ENCODE results near the gene CACNA2D1.
A peak's percentile ranks its signal among the peaks of the same experiment; 100 is the strongest.

Gene CACNA2D1

DNA sequence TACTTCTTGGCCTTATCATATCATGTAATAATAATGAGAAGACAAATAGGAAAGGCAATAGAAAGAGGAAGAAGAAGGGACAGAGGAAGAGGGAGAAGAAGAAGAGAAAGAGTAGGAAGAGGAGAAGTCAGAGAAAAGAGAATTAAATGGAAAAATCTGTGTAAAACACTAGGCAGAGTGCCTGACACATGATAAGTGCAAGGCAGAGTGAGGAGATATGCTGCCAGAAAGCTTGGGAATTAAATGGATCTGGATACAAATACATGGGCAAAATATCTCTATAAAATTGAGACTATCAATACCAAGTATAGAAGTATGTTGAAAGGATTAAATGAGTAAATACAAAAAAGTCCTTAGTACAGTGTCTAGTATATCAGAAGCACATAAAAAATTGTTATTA is 124.8 kb downstream of the CACNA2D1 start:
- Histone ChIP-seq H3K4me1 (ENCODE audit: control insufficient read depth, insufficient read depth, low read length) (peaks cover 40% of the 10 kb centered on the region), H3K4me3 (ENCODE audit: low read depth, low read length) (no peak overlapping the region), H3K36me3 (ENCODE audit: control insufficient read depth, insufficient read depth, low read length) (no peaks in the 10 kb centered on the region), H3K9ac (ENCODE audit: low read depth, low read length) (no peak overlapping the region), H3K27me3 (ENCODE audit: control insufficient read depth, insufficient read depth, low read length) (no peaks in the 10 kb centered on the region), H3K9me3 (ENCODE audit: control insufficient read depth, insufficient read depth, low read length) (no peaks in the 10 kb centered on the region), H3K27ac (ENCODE audit: low read depth, low read length) (no peak overlapping the region)

DNA sequence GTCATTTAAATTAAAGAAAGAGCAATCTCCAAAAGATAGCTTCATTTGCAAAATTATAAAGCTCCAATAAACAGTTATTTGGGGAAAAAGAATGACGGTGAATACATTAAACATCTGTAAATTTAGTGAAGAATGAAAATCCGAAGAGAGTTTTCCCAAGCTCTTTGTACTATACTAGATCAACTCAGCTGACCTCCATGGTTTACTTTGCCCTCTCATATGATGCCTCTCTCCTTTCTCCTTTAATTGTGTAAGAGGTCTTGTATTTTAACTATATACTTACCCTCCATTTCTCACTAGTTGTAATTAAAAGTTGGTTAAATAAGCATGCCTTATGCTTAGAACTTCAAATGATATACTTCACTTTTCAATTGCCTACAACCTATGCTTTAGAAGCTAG is 125.8 kb downstream of the CACNA2D1 start:
- H3K36me3 ChIP-seq (ENCODE audit: control insufficient read depth, insufficient read depth, low read length) = no peaks in the 10 kb centered on the region
- H3K27ac ChIP-seq (ENCODE audit: low read depth, low read length) = peak overlapping the region; percentile 32
- peaks cover 51% of the 10 kb centered on the region for H3K4me1 ChIP-seq (ENCODE audit: control insufficient read depth, insufficient read depth, low read length)
- no peaks in the 10 kb centered on the region for H3K9me3 ChIP-seq (ENCODE audit: control insufficient read depth, insufficient read depth, low read length)
- no peaks in the 10 kb centered on the region for H3K27me3 ChIP-seq (ENCODE audit: control insufficient read depth, insufficient read depth, low read length)
- H3K4me3 ChIP-seq (ENCODE audit: low read depth, low read length) = no peak overlapping the region
- H3K9ac ChIP-seq (ENCODE audit: low read depth, low read length) = no peak overlapping the region

DNA sequence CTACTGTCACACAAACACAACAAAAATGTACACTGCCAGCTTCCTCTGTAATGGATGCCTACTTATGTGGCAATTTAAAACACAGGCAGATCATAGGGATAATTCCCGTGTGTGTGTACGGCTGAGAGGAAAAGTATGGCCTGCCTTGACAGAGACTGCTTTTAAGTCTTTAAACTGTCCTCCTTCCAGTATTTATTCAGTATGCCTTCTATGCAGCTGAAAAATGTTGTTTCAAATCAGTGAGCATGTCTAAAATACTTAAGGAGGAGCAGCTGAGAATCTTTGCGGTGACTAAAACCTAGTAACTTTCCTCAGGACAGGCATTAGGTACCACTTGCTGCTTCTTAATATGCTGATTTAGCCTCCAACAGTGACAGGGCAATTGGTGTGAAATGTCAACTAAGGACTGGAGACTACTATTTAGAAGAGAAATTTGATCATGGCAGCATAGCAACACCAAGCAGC is 126.3 kb downstream of the CACNA2D1 start:
- Histone ChIP-seq H3K27me3 (ENCODE audit: control insufficient read depth, insufficient read depth, low read length) (no peaks in the 10 kb centered on the region), H3K9ac (ENCODE audit: low read depth, low read length) (no peak overlapping the region), H3K4me3 (ENCODE audit: low read depth, low read length) (no peak overlapping the region), H3K27ac (ENCODE audit: low read depth, low read length) (peak overlapping the region; percentile 32), H3K9me3 (ENCODE audit: control insufficient read depth, insufficient read depth, low read length) (no peaks in the 10 kb centered on the region), H3K36me3 (ENCODE audit: control insufficient read depth, insufficient read depth, low read length) (no peaks in the 10 kb centered on the region), H3K4me1 (ENCODE audit: control insufficient read depth, insufficient read depth, low read length) (peaks cover 52% of the 10 kb centered on the region)

DNA sequence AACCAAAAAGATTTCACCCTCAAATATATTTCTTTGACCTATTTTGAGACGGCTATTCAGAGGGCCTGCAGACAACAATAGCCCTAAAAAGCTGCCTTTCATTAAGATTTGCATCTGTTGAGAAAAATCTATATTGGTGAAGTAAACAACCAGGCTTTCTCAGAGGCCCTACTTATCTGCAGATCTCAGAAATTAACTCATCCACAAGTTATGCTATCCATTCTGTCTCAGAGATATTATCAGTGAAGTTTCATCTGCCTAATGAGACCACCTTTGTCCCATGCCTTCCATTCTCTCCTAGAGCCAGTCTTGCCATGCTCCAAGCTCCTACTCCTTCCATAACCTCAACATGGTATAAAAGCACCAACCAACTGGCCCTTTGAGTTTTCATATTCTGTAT is 130.3 kb downstream of the CACNA2D1 start:
- no peak overlapping the region for H3K4me3 ChIP-seq (ENCODE audit: low read depth, low read length)
- no peaks in the 10 kb centered on the region for H3K27me3 ChIP-seq (ENCODE audit: control insufficient read depth, insufficient read depth, low read length)
- H3K36me3 ChIP-seq (ENCODE audit: control insufficient read depth, insufficient read depth, low read length) = no peaks in the 10 kb centered on the region
- no peak overlapping the region for H3K9ac ChIP-seq (ENCODE audit: low read depth, low read length)
- H3K4me1 ChIP-seq (ENCODE audit: control insufficient read depth, insufficient read depth, low read length) = peaks cover 68% of the 10 kb centered on the region
- H3K27ac ChIP-seq (ENCODE audit: low read depth, low read length) = peak overlapping the region; percentile 84
- no peaks in the 10 kb centered on the region for H3K9me3 ChIP-seq (ENCODE audit: control insufficient read depth, insufficient read depth, low read length)

DNA sequence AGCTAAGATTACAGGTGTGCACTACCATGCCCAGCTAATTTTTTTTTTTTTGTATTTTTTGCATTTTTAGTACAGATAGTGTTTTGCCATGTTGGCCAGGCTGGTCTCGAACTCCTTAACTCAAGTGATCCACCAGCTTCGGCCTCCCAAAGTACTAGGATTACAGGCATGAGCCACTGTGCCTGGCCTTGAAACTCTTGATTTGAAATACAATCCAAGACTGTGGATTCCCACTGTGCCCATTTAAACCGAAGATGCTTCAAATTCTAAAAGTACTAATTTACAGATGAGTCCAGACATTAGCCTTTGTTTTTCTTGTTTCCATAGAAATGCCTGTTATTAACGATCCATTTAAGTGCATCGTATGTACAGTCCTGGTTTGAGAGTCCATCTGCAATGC is 130.9 kb downstream of the CACNA2D1 start:
- Histone ChIP-seq H3K4me3 (ENCODE audit: low read depth, low read length) (no peak overlapping the region), H3K27ac (ENCODE audit: low read depth, low read length) (peak overlapping the region; percentile 84), H3K36me3 (ENCODE audit: control insufficient read depth, insufficient read depth, low read length) (no peaks in the 10 kb centered on the region), H3K9me3 (ENCODE audit: control insufficient read depth, insufficient read depth, low read length) (no peaks in the 10 kb centered on the region), H3K4me1 (ENCODE audit: control insufficient read depth, insufficient read depth, low read length) (peaks cover 68% of the 10 kb centered on the region), H3K27me3 (ENCODE audit: control insufficient read depth, insufficient read depth, low read length) (no peaks in the 10 kb centered on the region), H3K9ac (ENCODE audit: low read depth, low read length) (no peak overlapping the region)

DNA sequence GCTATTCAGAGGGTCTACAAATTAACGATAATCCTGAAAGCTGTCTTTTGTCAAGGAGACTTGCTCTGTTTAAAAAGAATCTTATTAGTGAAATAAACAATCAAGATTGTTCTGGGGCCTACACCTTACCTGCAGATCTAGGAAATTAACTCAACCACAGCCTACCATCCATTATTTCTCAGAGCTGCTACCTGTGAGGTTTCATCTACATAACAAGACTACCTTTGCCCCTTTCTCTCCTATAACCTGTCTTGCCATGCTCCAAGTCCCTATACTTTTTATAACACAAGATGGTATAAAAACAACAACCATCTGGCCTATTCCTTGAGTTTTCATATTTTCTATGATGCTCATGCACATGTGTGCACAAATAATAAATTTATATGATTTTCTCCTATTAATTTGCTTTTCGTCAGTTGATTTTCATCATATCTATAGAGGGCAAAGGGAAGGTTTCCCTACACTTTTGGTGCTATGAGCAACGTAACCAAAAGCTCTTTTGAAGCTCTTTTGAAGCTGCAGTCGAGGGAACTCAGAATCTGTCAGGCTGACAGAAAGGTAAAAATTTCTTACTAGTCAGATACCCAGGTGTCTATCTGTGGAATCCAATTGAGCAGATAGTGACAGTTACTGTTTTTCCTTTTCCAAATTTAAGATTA is 138.1 kb downstream of the CACNA2D1 start:
- no peaks in the 10 kb centered on the region for H3K27me3 ChIP-seq (ENCODE audit: control insufficient read depth, insufficient read depth, low read length)
- H3K4me1 ChIP-seq (ENCODE audit: control insufficient read depth, insufficient read depth, low read length) = peaks cover 43% of the 10 kb centered on the region
- H3K4me3 ChIP-seq (ENCODE audit: low read depth, low read length) = no peak overlapping the region
- peak overlapping the region; percentile 16 for H3K27ac ChIP-seq (ENCODE audit: low read depth, low read length)
- no peak overlapping the region for H3K9ac ChIP-seq (ENCODE audit: low read depth, low read length)
- no peaks in the 10 kb centered on the region for H3K36me3 ChIP-seq (ENCODE audit: control insufficient read depth, insufficient read depth, low read length)
- no peaks in the 10 kb centered on the region for H3K9me3 ChIP-seq (ENCODE audit: control insufficient read depth, insufficient read depth, low read length)

DNA sequence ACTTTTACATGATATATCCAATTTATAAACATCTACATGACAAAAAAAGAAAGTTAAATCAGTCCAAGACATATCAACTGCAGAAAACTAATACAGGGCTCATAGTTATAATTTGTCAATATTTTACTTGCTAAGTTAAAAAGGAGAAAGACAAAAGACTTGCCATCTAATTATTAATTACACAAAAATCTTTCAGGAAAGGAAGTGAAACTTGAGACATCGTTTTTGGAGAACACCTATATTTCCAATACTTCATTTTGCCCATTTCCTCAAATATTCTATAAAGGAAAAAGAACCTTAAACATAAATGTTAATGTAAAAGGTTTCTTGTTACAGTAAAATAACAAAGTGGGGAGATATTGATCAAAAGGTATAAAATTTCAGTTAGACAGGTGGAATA is 148.7 kb downstream of the CACNA2D1 start:
- H3K4me3 ChIP-seq (ENCODE audit: low read depth, low read length) = no peak overlapping the region
- no peaks in the 10 kb centered on the region for H3K27me3 ChIP-seq (ENCODE audit: control insufficient read depth, insufficient read depth, low read length)
- no peak overlapping the region for H3K9ac ChIP-seq (ENCODE audit: low read depth, low read length)
- no peaks in the 10 kb centered on the region for H3K9me3 ChIP-seq (ENCODE audit: control insufficient read depth, insufficient read depth, low read length)
- H3K27ac ChIP-seq (ENCODE audit: low read depth, low read length) = no peak overlapping the region
- H3K4me1 ChIP-seq (ENCODE audit: control insufficient read depth, insufficient read depth, low read length) = peaks cover 8% of the 10 kb centered on the region
- H3K36me3 ChIP-seq (ENCODE audit: control insufficient read depth, insufficient read depth, low read length) = no peaks in the 10 kb centered on the region

DNA sequence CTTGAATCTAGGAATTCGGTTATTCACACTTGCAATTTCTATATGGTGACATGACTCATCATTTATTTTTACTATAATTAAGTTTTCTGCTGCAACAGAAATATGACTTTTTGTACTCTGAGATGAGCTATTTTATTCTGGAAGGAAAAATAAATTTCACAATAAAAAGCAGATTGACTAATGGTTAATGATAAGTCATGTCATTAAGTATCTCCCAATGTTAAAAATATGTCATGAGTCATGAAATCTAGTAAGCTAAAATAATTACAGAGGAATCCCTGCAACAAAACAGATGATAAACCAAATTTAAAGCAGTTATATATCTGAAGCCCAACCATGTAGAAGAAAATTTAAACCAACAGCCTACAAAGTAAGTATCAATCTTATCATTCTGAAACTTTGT is 149.2 kb downstream of the CACNA2D1 start:
- Histone ChIP-seq H3K36me3 (ENCODE audit: control insufficient read depth, insufficient read depth, low read length) (no peaks in the 10 kb centered on the region), H3K4me3 (ENCODE audit: low read depth, low read length) (no peak overlapping the region), H3K4me1 (ENCODE audit: control insufficient read depth, insufficient read depth, low read length) (peaks cover 9% of the 10 kb centered on the region), H3K9me3 (ENCODE audit: control insufficient read depth, insufficient read depth, low read length) (no peaks in the 10 kb centered on the region), H3K27ac (ENCODE audit: low read depth, low read length) (no peak overlapping the region), H3K27me3 (ENCODE audit: control insufficient read depth, insufficient read depth, low read length) (no peaks in the 10 kb centered on the region), H3K9ac (ENCODE audit: low read depth, low read length) (no peak overlapping the region)

DNA sequence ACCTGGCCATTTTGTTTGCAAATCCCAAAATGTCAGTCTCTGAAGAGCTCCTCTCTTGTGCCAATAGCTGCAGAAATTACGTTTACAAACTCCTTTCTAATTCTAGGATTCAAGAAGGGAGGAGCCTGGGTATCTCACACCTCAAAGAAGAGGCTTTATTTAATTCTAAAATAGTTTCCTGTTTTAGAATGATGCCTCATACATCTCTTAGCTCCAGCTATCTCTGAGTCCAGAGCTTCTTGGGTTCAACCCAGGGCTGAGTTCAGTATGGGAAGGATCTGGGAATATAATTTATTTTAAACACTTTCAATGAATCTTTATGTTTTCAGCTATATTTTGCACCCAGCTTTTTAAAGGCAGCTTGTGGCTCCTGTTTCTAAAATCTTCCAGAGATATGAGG is 150.1 kb downstream of the CACNA2D1 start:
- no peaks in the 10 kb centered on the region for H3K9me3 ChIP-seq (ENCODE audit: control insufficient read depth, insufficient read depth, low read length)
- H3K9ac ChIP-seq (ENCODE audit: low read depth, low read length) = no peak overlapping the region
- peaks cover 18% of the 10 kb centered on the region for H3K4me1 ChIP-seq (ENCODE audit: control insufficient read depth, insufficient read depth, low read length)
- H3K4me3 ChIP-seq (ENCODE audit: low read depth, low read length) = no peak overlapping the region
- H3K27me3 ChIP-seq (ENCODE audit: control insufficient read depth, insufficient read depth, low read length) = no peaks in the 10 kb centered on the region
- H3K36me3 ChIP-seq (ENCODE audit: control insufficient read depth, insufficient read depth, low read length) = no peaks in the 10 kb centered on the region
- H3K27ac ChIP-seq (ENCODE audit: low read depth, low read length) = no peak overlapping the region

DNA sequence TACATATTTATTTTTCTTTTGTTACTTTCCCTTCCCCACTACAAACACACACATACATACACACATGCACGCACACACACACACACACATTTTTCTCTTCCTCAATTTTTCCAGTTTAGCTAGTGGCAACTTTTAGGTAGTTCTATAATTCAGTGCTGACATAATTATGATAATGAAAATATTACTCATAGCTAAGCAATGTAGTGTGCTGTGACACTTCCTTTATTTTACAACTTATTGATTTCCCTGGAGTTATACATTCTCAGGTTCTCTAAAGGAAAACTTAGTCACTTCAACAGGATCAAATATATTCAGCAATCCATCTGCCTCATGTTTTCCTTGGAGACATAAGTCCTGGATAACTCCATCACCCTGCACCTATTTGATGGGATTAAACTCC is 151.6 kb downstream of the CACNA2D1 start:
- no peaks in the 10 kb centered on the region for H3K27me3 ChIP-seq (ENCODE audit: control insufficient read depth, insufficient read depth, low read length)
- no peak overlapping the region for H3K27ac ChIP-seq (ENCODE audit: low read depth, low read length)
- H3K9ac ChIP-seq (ENCODE audit: low read depth, low read length) = no peak overlapping the region
- no peaks in the 10 kb centered on the region for H3K36me3 ChIP-seq (ENCODE audit: control insufficient read depth, insufficient read depth, low read length)
- H3K4me1 ChIP-seq (ENCODE audit: control insufficient read depth, insufficient read depth, low read length) = peaks cover 28% of the 10 kb centered on the region
- no peaks in the 10 kb centered on the region for H3K9me3 ChIP-seq (ENCODE audit: control insufficient read depth, insufficient read depth, low read length)
- no peak overlapping the region for H3K4me3 ChIP-seq (ENCODE audit: low read depth, low read length)

DNA sequence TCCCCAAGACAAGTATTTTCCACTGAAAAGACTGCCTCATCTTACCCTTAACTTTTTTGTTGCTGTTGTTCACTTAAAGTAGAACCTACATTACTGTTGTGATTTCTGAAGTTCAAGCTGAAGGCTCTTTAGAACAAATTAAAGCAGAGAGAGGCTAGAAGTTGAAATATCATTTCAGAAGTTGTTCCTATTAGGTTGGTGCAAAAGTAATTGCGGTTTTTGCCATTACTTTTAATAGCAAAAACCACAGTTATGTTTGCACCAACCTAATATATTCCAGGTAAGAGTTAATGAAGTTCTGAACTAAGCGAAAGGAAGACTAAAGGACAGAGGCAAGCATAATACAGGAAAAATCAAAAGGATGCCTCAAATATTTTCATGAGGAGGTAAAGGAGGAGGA is 153.7 kb downstream of the CACNA2D1 start:
- Histone ChIP-seq H3K4me3 (ENCODE audit: low read depth, low read length) (no peak overlapping the region), H3K9ac (ENCODE audit: low read depth, low read length) (no peak overlapping the region), H3K4me1 (ENCODE audit: control insufficient read depth, insufficient read depth, low read length) (peaks cover 48% of the 10 kb centered on the region), H3K27ac (ENCODE audit: low read depth, low read length) (peak overlapping the region; percentile 7), H3K36me3 (ENCODE audit: control insufficient read depth, insufficient read depth, low read length) (no peaks in the 10 kb centered on the region), H3K27me3 (ENCODE audit: control insufficient read depth, insufficient read depth, low read length) (no peaks in the 10 kb centered on the region), H3K9me3 (ENCODE audit: control insufficient read depth, insufficient read depth, low read length) (no peaks in the 10 kb centered on the region)

Data from HUES48 (cell line).